GM23248 (cell line): ENCODE data around the gene UBE2R2. TPM values are rescaled to one million over a fixed set of nuclear protein-coding genes. Genes with fewer than 3 reads are reported as not detected.

Experiments used
- DNase-seq: peaks from one replicate; pipeline ENCODE4 v3.0.0-alpha.2; 2015
- H2AFZ ChIP-seq: fragments of 200-600 bp; sonication (generic); 2 replicates; pipeline ENCODE4 v1.6.1; 2016; ENCODE audit warnings: antibody characterized with exemption
- H3F3A ChIP-seq: fragments of 200-600 bp; sonication (generic); 2 replicates; pipeline ENCODE4 v1.6.1; 2016; ENCODE audit warnings: mild to moderate bottlenecking, antibody characterized with exemption, mixed run types; ENCODE audit not compliant: insufficient read depth
- H3K27ac ChIP-seq: fragments of 200-600 bp; sonication (generic); 2 replicates; pipeline ENCODE4 v1.5.1; 2016; ENCODE audit warnings: mild to moderate bottlenecking
- H3K27me3 ChIP-seq: fragments of 200-600 bp; sonication (generic); replicated peaks from 2 replicates; pipeline ENCODE4 v1.6.1; 2016; ENCODE audit warnings: mild to moderate bottlenecking; ENCODE audit not compliant: insufficient read depth
- H3K36me3 ChIP-seq: fragments of 200-600 bp; sonication (generic); 2 replicates; pipeline ENCODE4 v1.6.1; 2016; ENCODE audit warnings: low read depth, mild to moderate bottlenecking
- H3K4me1 ChIP-seq: fragments of 200-600 bp; sonication (generic); 2 replicates; pipeline ENCODE4 v1.6.1; 2016; ENCODE audit warnings: mild to moderate bottlenecking; ENCODE audit not compliant: insufficient read depth
- H3K4me2 ChIP-seq: fragments of 200-600 bp; sonication (generic); one replicate; pipeline ENCODE4 v1.6.1; 2016; ENCODE audit warnings: mild to moderate bottlenecking; ENCODE audit not compliant: unreplicated experiment
- H3K4me3 ChIP-seq: fragments of 200-600 bp; sonication (generic); 2 replicates; pipeline ENCODE4 v1.5.1; 2016; ENCODE audit warnings: mild to moderate bottlenecking
- H3K79me2 ChIP-seq: fragments of 200-600 bp; sonication (generic); 2 replicates; pipeline ENCODE4 v1.6.1; 2016; ENCODE audit warnings: mild to moderate bottlenecking; ENCODE audit not compliant: insufficient read depth
- H3K9ac ChIP-seq: fragments of 200-600 bp; sonication (generic); 2 replicates; pipeline ENCODE4 v1.6.1; 2016; ENCODE audit warnings: mild to moderate bottlenecking
- H3K9me2 ChIP-seq: fragments of 200-600 bp; sonication (generic); 2 replicates; pipeline ENCODE4 v1.6.1; 2016; ENCODE audit warnings: mixed run types, mild to moderate bottlenecking, moderate library complexity; ENCODE audit not compliant: insufficient read depth
- H3K9me3 ChIP-seq: fragments of 200-600 bp; sonication (generic); one replicate; pipeline ENCODE4 v1.6.1; 2017; ENCODE audit warnings: low read depth
- H4K20me1 ChIP-seq: fragments of 200-600 bp; sonication (generic); 2 replicates; pipeline ENCODE4 v1.6.0; 2016; ENCODE audit not compliant: insufficient read depth
- EZH2 ChIP-seq: fragments of 200-600 bp; sonication (generic); IDR thresholded peaks from 2 replicates; pipeline ENCODE4 v1.6.1; 2018; ENCODE audit warnings: antibody characterized with exemption, mild to moderate bottlenecking; ENCODE audit not compliant: insufficient read depth, poor library complexity, severe bottlenecking
- EZH2phosphoT487 ChIP-seq: fragments of 200-600 bp; sonication (generic); IDR thresholded peaks from 2 replicates; pipeline ENCODE4 v1.6.1; 2018; ENCODE audit warnings: antibody characterized with exemption, moderate library complexity, mild to moderate bottlenecking, low read depth; ENCODE audit not compliant: insufficient read depth
- WGBS, 2 experiments: methylation state at CpG; one replicate each; pipeline ENCODE4 v1.1.6; 2015 to 2017; ENCODE audit warnings: low lambda C conversion rate in 2 of 2, low coverage in 1 of 2; ENCODE audit errors: missing lambda C conversion rate in 2 of 2; 5-methylcytosine and 5-hydroxymethylcytosine counted together
- in situ Hi-C: fragments of 300-500 bp; cut with MboI; formaldehyde crosslinking; loops from 2 replicates; pipeline ENCODE4 v1.15.0; 2020
- polyA plus RNA-seq: library from polyadenylated mRNA; unstranded; fragments of >200 nt; fragmentation: Nextera tagmentation; extraction: Ambion mirVana; gene quantifications from 2 replicates; pipeline ENCODE4 v1.2.1, GENCODE V29; 2016
- total RNA-seq: library from RNA; depleted of rRNA; stranded (reverse); fragments of >200 nt; shearing (Covaris generic); gene quantifications from 2 replicates; pipeline ENCODE4 v1.2.3, GENCODE V29; 2014

Gene UBE2R2
- total and polyA plus RNA-seq, 2 experiments from 2014 or later = 16.0 to 18.9 TPM

DNA sequence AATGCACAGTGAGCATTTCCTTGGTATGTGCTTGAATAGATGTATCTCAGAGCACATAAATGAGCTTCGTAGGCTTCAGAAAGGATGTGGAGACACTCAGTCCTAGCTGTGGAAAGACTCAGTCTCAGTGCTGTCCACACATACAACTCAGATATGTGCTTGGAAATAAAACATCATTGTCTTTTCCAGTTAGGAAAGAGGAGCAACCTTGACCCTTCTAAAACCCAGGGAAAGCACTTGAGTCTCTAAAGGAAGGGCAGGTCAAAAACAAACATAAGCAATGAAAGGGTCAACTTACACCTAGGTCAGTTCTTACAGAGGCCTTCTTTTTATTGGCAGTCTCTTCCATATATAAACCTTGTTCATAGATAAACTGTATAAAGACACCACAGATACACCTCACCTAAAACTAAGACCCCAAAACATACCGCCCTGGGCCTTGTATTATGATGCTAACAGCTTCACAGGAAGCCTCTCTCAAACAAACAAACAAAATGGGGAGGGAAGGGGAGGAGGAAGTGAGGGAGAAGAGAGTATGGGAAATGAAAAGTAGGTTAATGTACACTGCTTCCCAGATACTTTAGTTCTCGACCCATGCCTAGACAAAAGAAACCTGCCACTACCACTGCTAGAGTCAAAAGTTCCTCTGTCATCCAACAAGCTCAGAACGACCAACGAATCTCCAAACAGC lies 117.4 kb downstream of the UBE2R2 start:
- Histone ChIP-seq H4K20me1 (no peaks in the 10 kb centered on the region), H3K4me2 (no peak overlapping the region), H3K27ac (no peak overlapping the region), H3K9ac (no peak overlapping the region), H3K9me3 (no peaks in the 10 kb centered on the region), H3K9me2 (no peaks in the 10 kb centered on the region), H3K4me1 (no peaks in the 10 kb centered on the region), H3K27me3 (no peaks in the 10 kb centered on the region), H3K79me2 (peaks cover 12% of the 10 kb centered on the region), H2AFZ (no peak overlapping the region), H3K4me3 (no peak overlapping the region), H3F3A (no peaks in the 10 kb centered on the region), H3K36me3 (peaks cover 35% of the 10 kb centered on the region)
- in situ Hi-C loops = no loop called here
- no peak for DNase-seq
- TF ChIP-seq EZH2 = no peak
- no peak for TF ChIP-seq EZH2phosphoT487
- WGBS, 2 experiments = 89 to 92% methylated on average over 5 of the region's 5 CpGs

DNA sequence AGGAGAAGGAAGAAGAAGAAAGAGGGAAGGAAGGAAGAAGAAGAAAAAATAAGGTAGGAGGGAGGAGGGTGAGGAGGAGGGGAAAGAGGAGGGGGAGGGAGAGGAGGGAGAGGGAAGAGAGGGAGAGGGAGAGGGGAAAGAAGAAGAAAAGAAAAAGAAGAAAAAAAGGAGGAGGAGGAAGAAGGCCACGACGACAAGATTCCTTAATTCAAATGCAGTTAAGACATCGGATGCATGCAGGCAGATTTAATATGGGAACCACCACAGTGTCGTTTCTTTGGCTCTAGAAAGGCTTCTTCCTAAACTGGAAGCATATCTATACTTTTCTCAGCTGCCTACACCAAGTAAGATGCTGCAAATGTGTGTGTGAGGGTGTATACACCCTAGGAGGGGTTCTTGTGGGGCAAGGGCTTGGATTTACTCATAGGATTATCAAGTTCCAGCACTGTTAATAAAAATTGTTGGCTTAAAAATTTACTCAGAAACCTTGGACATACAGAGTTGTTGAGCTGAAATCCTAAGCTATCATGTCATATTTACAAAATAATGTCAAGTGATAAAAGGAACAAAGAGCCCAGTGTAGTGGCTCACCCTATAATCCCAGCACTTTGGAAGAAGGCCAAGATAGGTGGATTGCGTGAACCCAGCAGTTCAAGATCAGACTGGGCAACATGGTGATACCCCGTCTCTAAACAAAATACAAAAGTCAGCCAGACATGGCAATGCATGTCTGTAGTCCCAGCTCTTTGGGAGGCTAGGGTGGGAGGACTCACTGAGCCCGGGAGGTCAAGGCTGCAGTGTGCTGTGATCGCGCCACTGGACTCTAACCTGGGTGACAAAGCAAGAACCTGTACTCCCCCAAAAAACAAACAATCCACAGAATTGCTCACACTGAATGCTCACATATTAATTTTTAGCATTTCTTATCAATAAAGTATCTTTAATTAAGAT lies 123.2 kb downstream of the UBE2R2 start:
- DNase-seq = no peak
- WGBS, 2 experiments = 96 to 97% methylated on average over 7 to 9 of the region's 9 CpGs
- no peak overlapping the region for H3K4me2 ChIP-seq
- no peaks in the 10 kb centered on the region for H3K9me3 ChIP-seq
- H3K27ac ChIP-seq = no peak overlapping the region
- H3K27me3 ChIP-seq = no peaks in the 10 kb centered on the region
- H3F3A ChIP-seq = no peaks in the 10 kb centered on the region; the same call in 1 of the 2 replicates
- peaks cover 39% of the 10 kb centered on the region for H3K36me3 ChIP-seq
- no peak overlapping the region for H3K9ac ChIP-seq
- peaks cover 8% of the 10 kb centered on the region; the same call in 1 of the 2 replicates for H3K4me1 ChIP-seq
- no peak overlapping the region for H3K4me3 ChIP-seq
- in situ Hi-C loops = no loop called here
- peaks cover 15% of the 10 kb centered on the region; the same call in 1 of the 2 replicates for H3K79me2 ChIP-seq
- no peak overlapping the region for H2AFZ ChIP-seq
- H4K20me1 ChIP-seq = no peaks in the 10 kb centered on the region
- no peak for TF ChIP-seq EZH2
- no peak for TF ChIP-seq EZH2phosphoT487
- H3K9me2 ChIP-seq = no peaks in the 10 kb centered on the region

DNA sequence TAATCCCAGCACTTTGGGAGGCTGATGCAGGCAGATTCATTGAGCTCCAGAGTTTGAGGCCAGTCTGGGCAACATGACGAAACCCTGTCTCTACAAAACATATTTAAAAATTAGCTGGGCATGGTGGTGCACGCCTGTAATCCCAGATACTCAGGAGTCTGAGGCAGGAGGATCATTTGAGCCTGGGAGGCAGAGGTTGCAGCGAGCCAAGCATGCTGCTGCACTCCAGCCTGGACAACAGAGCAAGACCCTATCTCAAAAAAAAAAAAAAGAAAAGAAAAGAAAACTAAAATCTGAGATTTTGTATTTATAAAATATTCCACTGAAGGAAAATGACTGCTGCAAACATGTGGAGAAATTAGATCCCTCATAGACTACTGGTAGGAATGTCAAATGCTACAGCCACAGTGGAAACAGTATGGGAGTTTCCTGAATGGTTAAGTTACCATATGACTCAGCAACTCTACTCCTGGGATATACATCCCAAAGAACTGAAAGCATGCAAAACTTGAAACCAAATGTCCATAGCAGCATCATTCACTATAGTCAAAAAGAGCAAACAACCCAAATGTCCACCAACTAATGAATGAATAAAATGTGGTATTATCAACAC lies 125.6 kb downstream of the UBE2R2 start:
- no peak overlapping the region for H3K4me3 ChIP-seq
- H2AFZ ChIP-seq = no peak overlapping the region
- no peaks in the 10 kb centered on the region for H3K27me3 ChIP-seq
- TF ChIP-seq EZH2 (no peak), EZH2phosphoT487 (no peak)
- H3K79me2 ChIP-seq = 0 out of 2 replicates have a peak, but pooled peaks cover 9% of the 10 kb centered on the region
- H3K4me2 ChIP-seq = no peak overlapping the region
- in situ Hi-C loops = no loop called here
- peaks cover 21% of the 10 kb centered on the region for H3F3A ChIP-seq
- H3K9ac ChIP-seq = no peak overlapping the region
- H3K9me3 ChIP-seq = no peaks in the 10 kb centered on the region
- H3K4me1 ChIP-seq = peaks cover 24% of the 10 kb centered on the region
- H3K27ac ChIP-seq = no peak overlapping the region
- no peaks in the 10 kb centered on the region for H3K9me2 ChIP-seq
- H4K20me1 ChIP-seq = peaks cover 12% of the 10 kb centered on the region
- peaks cover 29% of the 10 kb centered on the region for H3K36me3 ChIP-seq
- WGBS, 2 experiments = 100% methylated on average over 3 of the region's 3 CpGs
- DNase-seq = peak; percentile 74

DNA sequence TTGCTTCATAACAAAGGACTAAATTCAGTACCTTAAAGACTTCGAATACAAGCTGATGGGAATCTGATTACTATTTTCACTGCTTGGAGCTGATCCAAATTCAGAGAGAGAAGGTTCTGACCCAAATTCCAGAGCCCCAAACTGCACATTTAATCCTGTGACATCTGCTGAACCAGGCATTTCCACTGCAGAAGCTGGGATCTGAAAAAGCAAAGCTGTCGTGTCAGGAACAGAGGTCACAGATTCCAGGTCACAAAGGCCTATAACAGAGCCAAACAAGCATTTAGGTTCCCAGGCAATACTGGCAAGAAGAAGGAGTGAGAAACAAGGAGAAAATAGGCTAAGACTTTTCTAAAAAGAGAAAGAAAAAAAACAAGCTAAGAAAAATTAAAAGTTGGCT lies 126.4 kb downstream of the UBE2R2 start:
- Histone ChIP-seq H3K79me2 (0 out of 2 replicates have a peak, but pooled peaks cover 9% of the 10 kb centered on the region), H3K9me2 (no peaks in the 10 kb centered on the region), H3K4me1 (peaks cover 32% of the 10 kb centered on the region), H3K4me2 (no peak overlapping the region), H3K27ac (no peak overlapping the region), H3K27me3 (no peaks in the 10 kb centered on the region), H3K9me3 (no peaks in the 10 kb centered on the region), H2AFZ (no peak overlapping the region), H3F3A (peaks cover 29% of the 10 kb centered on the region), H4K20me1 (peaks cover 12% of the 10 kb centered on the region), H3K9ac (no peak overlapping the region), H3K4me3 (no peak overlapping the region), H3K36me3 (peaks cover 23% of the 10 kb centered on the region)
- WGBS, 2 experiments = 94 to 98% methylated on average over 2 of the region's 2 CpGs
- TF ChIP-seq EZH2 (no peak), EZH2phosphoT487 (no peak)
- in situ Hi-C loops = no loop called here
- no peak for DNase-seq
